Measurements from ENCODE around the gene CGB2. TPM values are rescaled to one million over a fixed set of nuclear protein-coding genes. Genes with fewer than 3 reads are reported as not detected.
"Not testable (repeated sequence)": the region's sequence is repeated elsewhere in the genome, so short reads cannot be mapped to it uniquely, and the experiment has no call there.

Gene CGB2
- total and polyA plus RNA-seq, 4 experiments from 2014 or later, result not detected

- intact Hi-C loops (cut with micrococcal nuclease), result no loop called here
- Mint-ChIP-seq H3K9me3 (no peaks in the 10 kb centered on the region), H3K4me1 (peaks cover 15 to 39% (median 25%) of the 10 kb centered on the region in 4 donors), H3K27ac (peak overlapping the region in 2 of 7 donors; percentile 2 to 36), H3K36me3 (peaks cover 0 to 2% of the 10 kb centered on the region in 2 donors), H3K27me3 (peaks cover 0 to 3% of the 10 kb centered on the region in 2 donors), H3K4me3 (peak overlapping the region in 4 of 8 donors; percentile 11 to 55 (median 32))
- Histone ChIP-seq H3K27ac (ENCODE audit: low read depth, low read length) (no peak overlapping the region), H3K4me3 (ENCODE audit: low read length in 2 of 2) (no peak overlapping the region), H3K36me3 (ENCODE audit: insufficient read depth, low read length) (no peaks in the 10 kb centered on the region), H3K9me3 (ENCODE audit: control insufficient read depth in 1 of 2, low read length in 2 of 2) (no peaks in the 10 kb centered on the region), H3K4me1 (ENCODE audit: insufficient read depth, low read length) (peaks cover 24% of the 10 kb centered on the region), H3K27me3 (ENCODE audit: insufficient read depth, low read length) (no peaks in the 10 kb centered on the region)
- DNase-seq, result no peak
- CTCF ChIA-PET (ENCODE audit: partially characterized antibody), result no interaction called here
- POLR2A ChIA-PET (ENCODE audit: partially characterized antibody), result no interaction called here
Observed at GRCh38 chr19:49020931-49021895, 10.5 kb upstream of the CGB2 start.

- Mint-ChIP-seq H3K36me3 (peaks cover 0 to 2% of the 10 kb centered on the region in 2 donors), H3K27me3 (peaks cover 0 to 3% of the 10 kb centered on the region in 2 donors), H3K4me1 (peaks cover 15 to 37% (median 25%) of the 10 kb centered on the region in 4 donors), H3K4me3 (no peak overlapping the region), H3K27ac (peak overlapping the region in 1 of 7 donors; percentile 2), H3K9me3 (no peaks in the 10 kb centered on the region)
- ChIA-PET POLR2A (ENCODE audit: partially characterized antibody) (no interaction called here), CTCF (ENCODE audit: partially characterized antibody) (no interaction called here)
- peaks cover 24% of the 10 kb centered on the region for H3K4me1 ChIP-seq (ENCODE audit: insufficient read depth, low read length)
- intact Hi-C loops (cut with micrococcal nuclease), result no loop called here
- H3K9me3 ChIP-seq (ENCODE audit: control insufficient read depth in 1 of 2, low read length in 2 of 2), result no peaks in the 10 kb centered on the region
- H3K36me3 ChIP-seq (ENCODE audit: insufficient read depth, low read length), result no peaks in the 10 kb centered on the region
- no peak for DNase-seq
- H3K4me3 ChIP-seq (ENCODE audit: low read length in 2 of 2), result no peak overlapping the region
- no peak overlapping the region for H3K27ac ChIP-seq (ENCODE audit: low read depth, low read length)
- H3K27me3 ChIP-seq (ENCODE audit: insufficient read depth, low read length), result no peaks in the 10 kb centered on the region
Observed at GRCh38 chr19:49022116-49022515, 9.6 kb upstream of the CGB2 start.

- POLR2A ChIA-PET (ENCODE audit: partially characterized antibody), result not testable (repeated sequence)
Observed at GRCh38 chr19:49024233-49024632, 7.5 kb upstream of the CGB2 start, which contains the start of gene CGB3. TSS of gene CGB3 (minus strand) at chr19:49024333. CDS start at chr19:49023971, 362 bp downstream.

GRCh38 chr19:49025088-49025487 is 6.6 kb upstream of the CGB2 start:
- H3K27me3 ChIP-seq (ENCODE audit: insufficient read depth, low read length); intact Hi-C loops (cut with micrococcal nuclease); H3K36me3 Mint-ChIP-seq; DNase-seq; H3K9me3 Mint-ChIP-seq; H3K27ac Mint-ChIP-seq; H3K27ac ChIP-seq (ENCODE audit: low read depth, low read length); H3K4me3 ChIP-seq (ENCODE audit: low read length in 2 of 2); H3K27me3 Mint-ChIP-seq; H3K36me3 ChIP-seq (ENCODE audit: insufficient read depth, low read length); H3K4me3 Mint-ChIP-seq; POLR2A ChIA-PET (ENCODE audit: partially characterized antibody); CTCF ChIA-PET (ENCODE audit: partially characterized antibody); H3K9me3 ChIP-seq (ENCODE audit: control insufficient read depth in 1 of 2, low read length in 2 of 2): not testable (repeated sequence)
- H3K4me1 Mint-ChIP-seq, result peaks cover 9 to 15% (median 12%) of the 10 kb centered on the region in 4 donors
- H3K4me1 ChIP-seq (ENCODE audit: insufficient read depth, low read length), result peaks cover 12% of the 10 kb centered on the region

More at GRCh38 chr19:49024233-49024632, 7.5 kb upstream of the CGB2 start, which contains the start of gene CGB3:
- H3K27ac Mint-ChIP-seq; H3K4me3 ChIP-seq (ENCODE audit: low read length in 2 of 2); H3K4me3 Mint-ChIP-seq; H3K9me3 Mint-ChIP-seq; H3K27me3 ChIP-seq (ENCODE audit: insufficient read depth, low read length); H3K27me3 Mint-ChIP-seq; H3K27ac ChIP-seq (ENCODE audit: low read depth, low read length); H3K36me3 Mint-ChIP-seq; CTCF ChIA-PET (ENCODE audit: partially characterized antibody); H3K36me3 ChIP-seq (ENCODE audit: insufficient read depth, low read length); H3K9me3 ChIP-seq (ENCODE audit: control insufficient read depth in 1 of 2, low read length in 2 of 2); DNase-seq; intact Hi-C loops (cut with micrococcal nuclease): not testable (repeated sequence)
- peaks cover 10 to 23% (median 17%) of the 10 kb centered on the region in 4 donors for H3K4me1 Mint-ChIP-seq
- H3K4me1 ChIP-seq (ENCODE audit: insufficient read depth, low read length), result peaks cover 15% of the 10 kb centered on the region

GRCh38 chr19:49025599-49025998 is 6.1 kb upstream of the CGB2 start:
- H3K36me3 ChIP-seq (ENCODE audit: insufficient read depth, low read length); H3K4me1 ChIP-seq (ENCODE audit: insufficient read depth, low read length); H3K9me3 ChIP-seq (ENCODE audit: control insufficient read depth in 1 of 2, low read length in 2 of 2); H3K4me3 ChIP-seq (ENCODE audit: low read length in 2 of 2); POLR2A ChIA-PET (ENCODE audit: partially characterized antibody); DNase-seq; H3K9me3 Mint-ChIP-seq; H3K27ac ChIP-seq (ENCODE audit: low read depth, low read length); H3K27me3 ChIP-seq (ENCODE audit: insufficient read depth, low read length); H3K27ac Mint-ChIP-seq; H3K36me3 Mint-ChIP-seq; CTCF ChIA-PET (ENCODE audit: partially characterized antibody); H3K27me3 Mint-ChIP-seq; intact Hi-C loops (cut with micrococcal nuclease); H3K4me3 Mint-ChIP-seq: not testable (repeated sequence)
- H3K4me1 Mint-ChIP-seq, result peaks cover 6 to 10% (median 9%) of the 10 kb centered on the region in 4 donors

GRCh38 chr19:49028686-49029085 is 3.0 kb upstream of the CGB2 start:
- H3K36me3 ChIP-seq (ENCODE audit: insufficient read depth, low read length); H3K9me3 Mint-ChIP-seq; H3K9me3 ChIP-seq (ENCODE audit: control insufficient read depth in 1 of 2, low read length in 2 of 2); H3K4me3 Mint-ChIP-seq; H3K27ac Mint-ChIP-seq; H3K4me1 Mint-ChIP-seq; intact Hi-C loops (cut with micrococcal nuclease); H3K27me3 Mint-ChIP-seq; DNase-seq; CTCF ChIA-PET (ENCODE audit: partially characterized antibody); H3K27ac ChIP-seq (ENCODE audit: low read depth, low read length); H3K4me3 ChIP-seq (ENCODE audit: low read length in 2 of 2); H3K27me3 ChIP-seq (ENCODE audit: insufficient read depth, low read length); H3K36me3 Mint-ChIP-seq; H3K4me1 ChIP-seq (ENCODE audit: insufficient read depth, low read length); POLR2A ChIA-PET (ENCODE audit: partially characterized antibody): not testable (repeated sequence)

- H3K9me3 ChIP-seq (ENCODE audit: control insufficient read depth in 1 of 2, low read length in 2 of 2); H3K27ac ChIP-seq (ENCODE audit: low read depth, low read length); H3K4me3 Mint-ChIP-seq; H3K27ac Mint-ChIP-seq; H3K27me3 Mint-ChIP-seq; H3K36me3 Mint-ChIP-seq; H3K36me3 ChIP-seq (ENCODE audit: insufficient read depth, low read length); H3K9me3 Mint-ChIP-seq; H3K4me1 ChIP-seq (ENCODE audit: insufficient read depth, low read length); POLR2A ChIA-PET (ENCODE audit: partially characterized antibody); H3K27me3 ChIP-seq (ENCODE audit: insufficient read depth, low read length); DNase-seq; CTCF ChIA-PET (ENCODE audit: partially characterized antibody); H3K4me1 Mint-ChIP-seq; H3K4me3 ChIP-seq (ENCODE audit: low read length in 2 of 2); intact Hi-C loops (cut with micrococcal nuclease): not testable (repeated sequence)
Observed at GRCh38 chr19:49029749-49030148, 1.9 kb upstream of the CGB2 start.

Measured in CD4-positive, alpha-beta memory T cell (primary cell).